ENCODE data around the gene TMEM269.

The TMEM269 gene

GRCh38 chr1:42788021-42788420 is 3.2 kb downstream of the TMEM269 start:
- no peak for TF ChIP-seq CTCF (IDR thresholded peaks at IDR 0.05; ENCODE audit: low read depth, low read length, missing control alignments)
- no peak overlapping the region for H3K4me3 ChIP-seq (ENCODE audit: low read depth, low read length)
- no peak for DNase-seq (ENCODE audit: low read depth)

GRCh38 chr1:42793824-42794223 is 9.0 kb downstream of the TMEM269 start:
- DNase-seq (ENCODE audit: low read depth): no peak
- no peak overlapping the region for H3K4me3 ChIP-seq (ENCODE audit: low read depth, low read length)
- no peak for TF ChIP-seq CTCF (IDR thresholded peaks at IDR 0.05; ENCODE audit: low read depth, low read length, missing control alignments)

GRCh38 chr1:42797414-42797813 is 12.6 kb downstream of the TMEM269 start:
- DNase-seq (ENCODE audit: low read depth): no peak
- TF ChIP-seq CTCF (IDR thresholded peaks at IDR 0.05; ENCODE audit: low read depth, low read length, missing control alignments): no peak

GRCh38 chr1:42797979-42798378 is 13.2 kb downstream of the TMEM269 start:
- TF ChIP-seq CTCF (IDR thresholded peaks at IDR 0.05; ENCODE audit: low read depth, low read length, missing control alignments): no peak
- DNase-seq (ENCODE audit: low read depth): no peak
- H3K4me3 ChIP-seq (ENCODE audit: low read depth, low read length): no peak overlapping the region

More at GRCh38 chr1:42797414-42797813, 12.6 kb downstream of the TMEM269 start:
- no peak overlapping the region for H3K4me3 ChIP-seq (ENCODE audit: low read depth, low read length)

- TF ChIP-seq CTCF (IDR thresholded peaks at IDR 0.05; ENCODE audit: low read depth, low read length, missing control alignments): no peak
- DNase-seq (ENCODE audit: low read depth): no peak
- H3K4me3 ChIP-seq (ENCODE audit: low read depth, low read length): no peak overlapping the region
These were observed 17.2 kb downstream of the TMEM269 start for GRCh38 chr1:42801832-42802473.

- no peak for TF ChIP-seq CTCF (IDR thresholded peaks at IDR 0.05; ENCODE audit: low read depth, low read length, missing control alignments)
These were observed 21.4 kb downstream of the TMEM269 start for GRCh38 chr1:42806171-42806570.

GRCh38 chr1:42806593-42806992 is 21.8 kb downstream of the TMEM269 start:
- H3K4me3 ChIP-seq (ENCODE audit: low read depth, low read length): no peak overlapping the region
- TF ChIP-seq CTCF (IDR thresholded peaks at IDR 0.05; ENCODE audit: low read depth, low read length, missing control alignments): no peak
- DNase-seq (ENCODE audit: low read depth): no peak

More at GRCh38 chr1:42806171-42806570, 21.4 kb downstream of the TMEM269 start:
- H3K4me3 ChIP-seq (ENCODE audit: low read depth, low read length): no peak overlapping the region
- no peak for DNase-seq (ENCODE audit: low read depth)

All from GM12864 (cell line).